CD4-positive, alpha-beta T cell treated with Interleukin-4 for 4 hours (primary cell): ENCODE measurements around the gene TERC.
"Not testable (repeated sequence)": the region's sequence is repeated elsewhere in the genome, so short reads cannot be mapped to it uniquely, and the experiment has no call there.

ENCODE experiments used
- DNase-seq: peaks from one replicate; pipeline ENCODE4 v3.0.0-alpha.2; 2020

The TERC gene

DNA sequence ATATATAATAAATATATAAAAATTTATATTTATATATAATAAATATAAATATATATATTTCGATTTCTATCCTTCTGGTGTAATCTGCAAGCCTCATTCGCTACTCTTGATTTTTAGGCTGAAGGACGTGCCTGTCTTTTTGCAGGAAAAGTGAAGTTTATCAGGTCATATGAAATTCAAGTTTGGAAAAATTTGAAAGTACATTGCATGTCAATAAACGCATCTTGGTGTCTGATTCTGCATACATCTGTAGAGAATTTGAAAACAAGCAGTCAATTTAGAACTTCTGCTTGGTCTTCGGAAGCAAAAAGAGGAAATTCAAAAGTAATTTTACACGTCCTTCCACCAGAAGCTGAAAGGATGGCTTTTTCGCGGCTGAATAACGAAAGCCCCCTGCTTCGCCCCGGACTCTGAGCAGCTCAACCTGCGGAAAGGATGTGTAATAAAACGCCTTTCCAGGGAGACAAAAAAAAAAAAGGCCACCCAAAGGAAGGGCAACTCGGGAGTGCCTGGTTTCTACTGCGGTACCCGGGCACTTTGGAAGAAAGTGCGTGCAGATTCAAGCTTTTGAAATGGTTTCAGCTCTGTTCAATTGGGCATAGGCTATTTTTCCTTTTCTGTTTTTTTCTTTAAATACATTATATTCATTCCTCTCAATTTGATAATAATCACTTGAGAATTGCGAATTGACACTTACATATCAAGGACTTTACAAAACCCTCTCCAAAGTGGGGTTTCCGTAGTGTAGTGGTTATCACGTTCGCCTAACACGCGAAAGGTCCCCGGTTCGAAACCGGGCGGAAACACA lies 6.8 kb upstream of the TERC start:
- peak; percentile 88 for DNase-seq

DNA sequence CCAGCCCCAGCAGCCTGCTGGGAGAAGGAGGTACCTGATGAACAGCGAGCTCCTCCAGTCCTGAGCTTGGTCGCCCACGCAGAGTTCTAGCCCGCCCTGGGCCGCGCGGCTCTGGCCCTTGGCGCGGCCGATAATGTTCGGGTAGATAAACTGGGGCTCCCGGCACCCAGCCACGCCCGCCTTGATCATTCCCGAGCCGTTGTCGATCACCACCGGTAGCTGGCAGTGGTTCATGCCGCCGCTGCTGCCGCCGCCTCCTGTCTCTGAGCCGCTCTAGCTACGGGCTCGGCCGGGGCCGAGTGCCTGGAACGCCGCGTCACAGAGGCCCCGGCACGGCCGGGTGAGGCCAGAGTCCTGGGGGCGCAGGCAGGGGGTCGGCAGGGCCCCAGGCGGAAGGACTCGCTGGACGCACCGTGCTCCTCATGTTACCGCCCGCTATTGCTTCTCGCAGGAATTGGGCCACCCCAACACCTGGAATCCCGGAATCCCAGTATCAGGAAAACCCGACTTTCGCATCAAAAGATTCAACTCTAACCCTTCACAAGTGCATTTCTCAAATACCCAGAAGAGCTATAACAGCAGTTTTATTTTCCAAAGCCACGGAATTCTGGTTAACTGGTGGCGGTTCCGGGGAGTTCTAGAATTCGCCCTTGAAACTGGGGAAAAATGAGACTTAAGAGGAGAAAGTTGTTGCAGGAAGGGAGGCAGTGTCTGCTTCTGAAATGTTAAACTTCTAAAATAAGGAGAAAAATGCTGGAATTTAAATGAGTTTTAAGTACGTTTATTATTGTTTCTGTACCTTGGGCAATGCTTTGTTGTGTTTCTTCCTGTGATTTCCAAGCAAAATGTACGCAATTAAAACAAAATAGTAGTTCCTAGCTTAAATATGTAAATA lies 4.7 kb upstream of the TERC start, which contains the start of gene ACTRT3:
Gene ACTRT3, minus strand, starts transcription at position 275 of the 895 bp plus-strand sequence. Its CDS starts 41 bp downstream, at position 234.
- peak; percentile 61 for DNase-seq

DNA sequence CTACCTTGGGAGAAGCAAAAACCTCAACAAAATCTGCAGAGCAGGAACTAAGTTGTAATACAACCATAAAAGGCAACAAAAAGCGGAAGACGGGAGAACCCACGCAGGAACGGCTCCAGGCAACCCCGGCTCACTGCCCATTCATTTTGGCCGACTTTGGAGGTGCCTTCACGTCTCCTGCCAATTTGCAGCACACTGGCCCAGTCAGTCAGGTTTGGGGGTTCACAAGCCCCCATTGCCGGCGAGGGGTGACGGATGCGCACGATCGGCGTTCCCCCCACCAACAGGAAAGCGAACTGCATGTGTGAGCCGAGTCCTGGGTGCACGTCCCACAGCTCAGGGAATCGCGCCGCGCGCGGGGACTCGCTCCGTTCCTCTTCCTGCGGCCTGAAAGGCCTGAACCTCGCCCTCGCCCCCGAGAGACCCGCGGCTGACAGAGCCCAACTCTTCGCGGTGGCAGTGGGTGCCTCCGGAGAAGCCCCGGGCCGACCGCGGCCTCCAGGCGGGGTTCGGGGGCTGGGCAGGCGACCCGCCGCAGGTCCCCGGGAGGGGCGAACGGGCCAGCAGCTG lies 463 bp downstream of the TERC start:
- DNase-seq, result peak; percentile 64

DNA sequence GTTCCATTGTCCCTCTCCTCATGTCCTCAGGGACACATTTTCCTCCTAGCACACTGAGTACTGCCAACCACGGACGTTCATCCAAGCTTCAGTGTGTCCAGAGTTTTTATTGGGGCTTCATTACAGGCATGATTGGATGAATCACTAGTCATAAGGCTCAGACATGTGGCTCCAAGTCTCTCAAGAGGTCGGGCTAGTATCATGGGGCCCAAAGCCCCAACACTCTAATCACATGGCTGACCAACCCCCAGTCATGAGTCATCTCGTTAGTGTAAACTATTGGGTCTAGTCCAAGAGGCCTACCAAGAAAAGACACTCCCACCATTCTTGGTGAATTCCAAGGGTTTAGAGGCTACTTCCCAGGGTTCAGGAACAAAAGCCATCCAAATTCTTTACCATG lies 4.4 kb downstream of the TERC start:
- DNase-seq, result no peak

DNA sequence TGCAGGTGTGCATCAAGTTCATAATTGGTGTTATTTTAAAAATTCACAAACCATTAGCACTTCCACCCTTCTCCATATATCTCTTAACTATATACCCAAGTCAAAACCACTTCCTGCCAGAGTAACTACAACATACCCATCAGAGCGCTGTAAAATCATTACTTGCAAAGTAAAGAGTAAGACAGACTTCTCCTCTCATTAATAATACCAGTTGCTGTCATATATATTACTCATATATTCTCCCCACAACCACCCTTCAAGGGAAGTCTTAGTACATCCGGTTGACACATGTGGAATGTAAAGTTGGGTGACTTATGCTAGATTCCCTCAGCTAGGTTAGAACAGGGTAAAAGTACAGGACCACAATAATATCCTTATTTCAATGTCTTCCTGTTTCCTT lies 5.6 kb downstream of the TERC start:
- peak; percentile 72 for DNase-seq

DNA sequence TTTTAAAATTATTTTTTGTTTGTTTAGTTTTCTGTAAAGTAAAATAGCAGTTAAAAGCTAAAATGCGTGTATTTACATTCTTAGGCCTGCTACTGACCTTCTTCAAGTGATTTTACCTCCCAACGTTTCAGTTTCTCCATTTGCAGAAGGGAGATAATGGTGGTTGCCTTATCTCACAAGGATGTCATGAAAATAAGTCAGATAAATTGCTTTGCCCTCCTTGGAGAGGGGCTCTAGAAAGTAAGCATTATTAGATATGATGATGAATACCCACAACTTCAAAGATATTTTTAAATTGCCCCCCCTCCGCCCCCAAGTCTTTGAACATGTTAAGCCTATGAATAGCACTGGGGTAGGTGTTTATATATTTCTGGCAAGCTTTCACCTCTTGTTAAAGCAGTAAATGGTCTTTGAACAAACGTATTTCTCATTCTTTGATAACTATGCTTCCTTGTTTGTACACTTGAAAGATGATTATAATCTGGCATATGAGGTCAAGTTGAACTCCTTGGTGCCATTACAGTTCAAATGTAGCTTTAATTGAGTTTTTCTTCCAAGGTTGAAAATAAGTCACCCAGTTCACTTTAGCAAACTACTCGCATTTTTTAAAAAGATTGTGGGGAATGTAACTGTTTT lies 6.4 kb downstream of the TERC start:
- DNase-seq, result no peak

DNA sequence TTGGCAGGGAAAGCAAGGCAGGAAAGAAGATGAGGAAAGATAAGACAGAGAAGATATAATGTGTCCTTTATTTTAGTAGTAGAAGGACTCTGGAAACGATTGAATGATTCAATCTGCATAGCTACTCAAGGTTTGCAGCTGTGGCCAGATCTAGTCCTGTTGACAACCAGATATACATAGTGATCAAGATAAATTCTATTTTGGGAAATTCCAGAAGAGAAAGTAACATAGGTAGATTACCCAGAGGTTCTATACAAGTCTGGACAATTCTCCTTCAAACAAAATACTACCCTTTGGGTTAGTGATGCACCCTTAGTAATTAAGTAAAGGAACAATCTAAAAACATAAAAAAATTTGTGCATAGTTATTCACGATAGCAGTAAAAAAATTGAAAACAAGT lies 9.4 kb downstream of the TERC start:
- no peak for DNase-seq

DNA sequence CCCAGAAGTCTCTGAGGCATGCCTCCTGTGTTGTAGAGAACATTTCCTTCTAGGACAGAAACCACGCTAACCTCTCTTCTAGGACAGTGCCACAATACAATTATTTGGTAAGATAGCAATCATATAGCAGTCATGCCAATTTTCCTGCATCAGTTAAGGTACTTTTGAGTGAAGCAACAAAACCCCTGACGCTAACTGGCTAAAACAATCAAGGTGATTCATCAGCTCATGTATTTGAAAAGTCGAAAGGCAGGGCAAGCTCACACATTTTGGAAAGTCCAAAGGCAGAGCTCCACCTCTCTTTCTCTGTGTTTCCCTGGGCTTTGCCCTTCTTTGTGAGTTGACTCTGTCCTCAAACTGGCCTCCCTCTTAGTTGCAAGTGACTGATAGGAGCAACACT lies 10.1 kb downstream of the TERC start:
- no peak for DNase-seq

DNA sequence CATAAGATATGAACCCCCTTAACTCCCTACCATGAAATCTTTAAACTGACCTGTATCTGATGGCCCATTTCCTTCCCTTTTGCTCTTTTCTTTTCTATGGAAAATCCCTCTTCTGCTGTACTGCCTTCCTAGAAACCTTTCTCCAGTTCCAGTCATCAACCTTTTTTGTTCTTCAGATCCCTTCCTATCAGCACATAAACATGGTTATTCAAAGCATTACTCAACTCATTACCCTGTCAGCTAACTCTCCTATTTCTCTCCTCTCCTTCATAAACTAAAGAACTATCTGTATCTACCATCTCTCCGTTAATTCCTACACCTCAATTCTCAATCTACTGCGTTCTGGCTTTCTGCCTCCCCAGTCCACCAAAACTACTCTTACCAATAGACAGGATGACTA lies 13.0 kb downstream of the TERC start:
- no peak for DNase-seq

DNA sequence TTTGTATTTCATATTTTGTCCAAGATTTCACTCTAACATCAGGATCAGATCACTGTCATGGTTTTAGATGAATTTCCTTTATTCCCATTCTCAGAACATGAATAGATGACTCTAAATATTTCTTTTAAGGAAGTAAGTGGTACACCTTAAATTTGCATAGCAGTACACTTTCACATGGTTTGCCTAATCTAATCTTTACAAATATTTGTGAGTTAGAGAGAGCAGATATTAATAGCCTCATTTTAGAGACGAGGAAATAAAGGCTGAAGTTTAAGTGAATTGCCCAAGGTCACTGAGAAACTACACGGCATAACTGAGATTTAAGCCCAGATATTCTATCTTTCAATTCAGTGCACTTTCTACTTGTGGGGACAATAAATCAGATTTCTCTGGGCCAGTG lies 14.2 kb downstream of the TERC start:
- DNase-seq, result no peak

DNA sequence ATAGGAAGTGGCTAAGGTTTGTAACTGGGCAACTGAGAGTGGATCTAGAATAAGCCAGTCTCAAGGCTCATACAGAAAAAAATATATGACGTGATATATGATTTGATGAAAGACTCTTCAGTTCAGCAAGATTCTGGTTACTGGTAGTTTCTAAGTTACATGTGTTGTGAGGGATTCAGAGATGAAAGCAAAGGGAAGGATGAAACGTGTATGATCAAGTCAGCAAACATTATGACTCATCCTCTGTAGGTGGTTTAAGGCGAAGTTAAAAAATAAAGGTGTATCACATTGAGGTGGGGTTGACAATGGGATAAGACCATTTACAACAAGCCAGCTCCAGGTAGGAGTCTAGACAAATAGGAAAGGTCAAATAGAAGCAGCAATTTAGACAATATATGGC lies 16.2 kb downstream of the TERC start:
- DNase-seq, result peak; percentile 35

DNA sequence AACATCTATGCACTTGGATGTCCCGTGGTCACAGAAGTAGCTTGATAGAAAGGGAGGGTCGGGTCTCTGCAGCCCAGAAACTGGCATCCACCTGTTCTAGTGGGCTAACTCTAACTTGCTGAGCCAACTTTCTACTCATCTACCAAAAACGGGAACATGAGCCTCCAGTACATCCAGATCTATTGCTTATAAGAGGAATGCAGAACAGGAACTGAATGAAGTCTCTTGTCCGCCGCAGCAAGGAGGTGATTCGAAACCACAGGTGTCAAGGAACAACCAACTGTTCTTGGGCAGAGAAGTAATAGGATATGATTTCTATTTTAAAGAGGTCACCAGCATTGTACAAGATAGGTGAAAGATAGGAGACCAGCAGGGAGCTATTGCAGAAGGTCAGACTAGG lies 17.9 kb downstream of the TERC start:
- DNase-seq, result no peak

DNA sequence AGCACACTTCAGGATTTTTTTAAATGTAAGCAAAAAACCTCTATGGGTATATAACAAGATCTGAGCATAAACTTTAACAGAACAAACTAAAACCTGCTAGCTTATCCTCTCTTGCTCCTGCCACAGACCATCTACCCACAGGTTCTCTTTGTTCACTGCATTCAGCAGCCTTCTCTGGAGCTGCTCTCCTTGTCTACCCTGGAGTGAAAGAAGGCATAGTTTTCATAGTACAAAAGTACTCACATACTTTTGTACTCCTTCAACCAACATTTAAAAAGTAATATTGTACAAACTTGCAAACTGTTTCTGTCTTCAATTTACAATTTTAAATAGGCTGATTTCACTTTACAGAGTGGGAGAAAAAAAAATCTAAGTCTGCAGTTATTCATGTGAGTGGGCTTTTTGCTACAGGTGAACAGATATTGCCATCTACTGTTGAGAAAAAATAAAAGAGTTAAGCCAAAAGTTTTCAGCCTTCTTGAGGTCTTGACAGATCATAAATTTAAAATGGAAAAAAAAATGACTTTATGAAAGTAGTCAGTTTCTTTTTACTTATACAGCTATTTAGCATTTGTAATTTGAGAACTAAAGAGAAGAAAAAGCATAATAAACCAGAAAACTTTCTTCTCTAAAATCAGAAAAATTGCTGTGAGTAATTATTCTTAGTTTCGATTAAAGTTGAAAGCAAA lies 20.4 kb downstream of the TERC start:
- DNase-seq, result no peak

DNA sequence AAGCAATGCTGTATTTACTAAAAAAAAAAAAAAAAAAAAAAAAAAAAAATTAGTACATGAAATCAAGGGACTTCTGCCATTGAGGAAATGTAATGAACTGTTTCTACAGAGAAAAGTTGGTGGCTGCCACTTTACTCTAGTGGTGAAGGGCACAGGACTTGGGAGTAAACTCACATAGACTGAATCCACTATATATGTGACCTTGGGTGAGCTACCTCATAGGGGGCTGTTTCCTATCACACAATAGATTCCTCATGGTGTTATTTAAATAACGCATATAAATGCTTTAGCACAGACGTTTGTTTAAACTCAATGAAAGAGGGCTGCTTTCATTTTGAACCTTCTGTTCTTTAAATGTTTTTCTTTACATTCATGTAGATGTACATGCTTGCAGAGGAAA lies 25.8 kb downstream of the TERC start:
- no peak for DNase-seq

DNA sequence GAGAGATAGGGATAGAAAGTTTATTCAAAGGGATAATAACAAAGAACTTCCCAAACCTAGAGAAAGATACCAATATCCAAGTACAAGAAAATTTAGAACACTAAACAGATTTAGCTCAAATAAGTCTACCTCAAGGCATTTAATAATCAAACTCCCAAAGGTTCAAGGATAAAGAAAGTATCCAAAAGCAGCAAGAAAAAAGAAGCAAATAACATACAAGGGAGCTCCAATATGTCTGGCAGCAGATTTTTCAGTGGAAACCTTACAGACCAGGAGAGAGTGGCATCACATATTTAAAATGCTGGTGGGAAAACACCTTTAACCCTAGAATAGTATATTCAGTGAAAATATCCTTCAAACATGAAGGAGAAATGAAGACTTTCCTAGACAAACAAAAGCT lies 33.0 kb downstream of the TERC start:
- not testable (repeated sequence) for DNase-seq

DNA sequence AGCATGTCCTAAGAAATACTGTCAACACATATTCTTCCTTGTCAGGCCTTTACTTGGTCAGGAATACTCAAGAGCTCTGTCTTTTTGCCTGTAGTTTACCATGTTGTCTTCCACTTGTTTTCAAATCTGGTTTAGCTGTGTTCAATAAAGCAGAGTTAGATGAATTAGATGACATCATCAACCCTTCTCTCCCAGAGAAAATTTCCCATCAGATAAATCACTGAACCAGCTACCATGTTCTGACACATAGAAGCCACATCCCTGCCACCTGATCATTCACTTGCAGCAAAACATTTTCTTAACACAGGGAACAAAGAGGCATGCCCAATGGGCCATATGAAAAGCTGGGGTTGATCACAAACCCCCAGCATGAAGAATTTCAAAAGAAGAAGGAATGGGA lies 42.1 kb downstream of the TERC start:
- no peak for DNase-seq

DNA sequence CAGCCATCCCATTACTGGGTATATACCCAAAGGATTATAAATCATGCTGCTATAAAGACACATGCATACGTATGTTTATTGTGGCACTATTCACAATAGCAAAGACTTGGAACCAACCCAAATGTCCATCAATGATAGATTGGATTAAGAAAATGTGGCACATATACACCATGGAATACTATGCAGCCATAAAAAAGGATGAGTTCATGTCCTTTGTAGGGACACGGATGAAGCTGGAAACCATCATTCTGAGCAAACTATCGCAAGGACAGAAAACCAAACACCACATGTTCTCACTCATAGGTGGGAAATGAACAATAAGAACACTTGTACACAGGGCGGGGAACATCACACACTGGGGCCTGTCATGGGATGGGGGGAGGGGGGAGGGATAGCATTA lies 46.4 kb downstream of the TERC start:
- DNase-seq, result not testable (repeated sequence)
